BE2C (cell line): ENCODE data around the gene MORN5.

Source experiments
- DNase-seq: peaks from one replicate; pipeline ENCODE4 v3.0.0-alpha.2; 2020
- H3K27me3 ChIP-seq: fragments of 250-450 bp; sonication (Bioruptor Pico); 2 replicates; pipeline ENCODE4 v1.5.1; 2020; ENCODE audit warnings: mild to moderate bottlenecking
- H3K36me3 ChIP-seq: fragments of 250-450 bp; sonication (Bioruptor Pico); 2 replicates; pipeline ENCODE4 v1.5.1; 2020; ENCODE audit warnings: mild to moderate bottlenecking
- H3K4me1 ChIP-seq: fragments of 250-450 bp; sonication (Bioruptor Pico); 2 replicates; pipeline ENCODE4 v1.5.1; 2020
- H3K4me3 ChIP-seq: 2 replicates; pipeline ENCODE4 v1.5.1; 2011; ENCODE audit warnings: low read depth, low read length
- H3K9me3 ChIP-seq: fragments of 250-450 bp; sonication (Bioruptor Pico); 2 replicates; pipeline ENCODE4 v1.5.1; 2020
- CTCF ChIP-seq: IDR thresholded peaks from 2 replicates; pipeline ENCODE4 v1.5.1; 2012; ENCODE audit warnings: mild to moderate bottlenecking, low read depth, low read length

Gene MORN5

GRCh38 chr9:122132539-122132938 lies 27.2 kb upstream of the MORN5 start:
- H3K9me3 ChIP-seq = no peaks in the 10 kb centered on the region
- no peaks in the 10 kb centered on the region for H3K27me3 ChIP-seq
- TF ChIP-seq CTCF = no peak
- no peak for DNase-seq
- H3K4me3 ChIP-seq = no peak overlapping the region
- peaks cover 6% of the 10 kb centered on the region; the same call in 1 of the 2 replicates for H3K4me1 ChIP-seq
- H3K36me3 ChIP-seq = no peaks in the 10 kb centered on the region

- Histone ChIP-seq H3K4me1 (peaks cover 6% of the 10 kb centered on the region; the same call in 1 of the 2 replicates), H3K27me3 (no peaks in the 10 kb centered on the region), H3K4me3 (no peak overlapping the region), H3K36me3 (no peaks in the 10 kb centered on the region), H3K9me3 (no peaks in the 10 kb centered on the region)
- no peak for TF ChIP-seq CTCF
- DNase-seq = no peak
Observed at GRCh38 chr9:122133263-122133983, 26.3 kb upstream of the MORN5 start.

GRCh38 chr9:122133984-122134535 lies 25.6 kb upstream of the MORN5 start:
- Histone ChIP-seq H3K27me3 (no peaks in the 10 kb centered on the region), H3K4me3 (no peak overlapping the region), H3K36me3 (no peaks in the 10 kb centered on the region), H3K4me1 (peaks cover 6% of the 10 kb centered on the region; the same call in 1 of the 2 replicates), H3K9me3 (no peaks in the 10 kb centered on the region)
- no peak for DNase-seq
- no peak for TF ChIP-seq CTCF

- no peaks in the 10 kb centered on the region for H3K36me3 ChIP-seq
- TF ChIP-seq CTCF = no peak
- peaks cover 6% of the 10 kb centered on the region; the same call in 1 of the 2 replicates for H3K4me1 ChIP-seq
- DNase-seq = no peak
- no peaks in the 10 kb centered on the region for H3K9me3 ChIP-seq
- H3K27me3 ChIP-seq = no peaks in the 10 kb centered on the region
- no peak overlapping the region for H3K4me3 ChIP-seq
Observed at GRCh38 chr9:122134822-122135528, 24.7 kb upstream of the MORN5 start.

GRCh38 chr9:122135529-122135859 lies 24.2 kb upstream of the MORN5 start:
- DNase-seq = no peak
- TF ChIP-seq CTCF = no peak
- Histone ChIP-seq H3K4me1 (peaks cover 6% of the 10 kb centered on the region; the same call in 1 of the 2 replicates), H3K9me3 (no peaks in the 10 kb centered on the region), H3K27me3 (no peaks in the 10 kb centered on the region), H3K4me3 (no peak overlapping the region), H3K36me3 (no peaks in the 10 kb centered on the region)
